ENCODE results near the gene HBD.
A peak's percentile ranks its signal among the peaks of the same experiment; 100 is the strongest.

Gene HBD

DNA sequence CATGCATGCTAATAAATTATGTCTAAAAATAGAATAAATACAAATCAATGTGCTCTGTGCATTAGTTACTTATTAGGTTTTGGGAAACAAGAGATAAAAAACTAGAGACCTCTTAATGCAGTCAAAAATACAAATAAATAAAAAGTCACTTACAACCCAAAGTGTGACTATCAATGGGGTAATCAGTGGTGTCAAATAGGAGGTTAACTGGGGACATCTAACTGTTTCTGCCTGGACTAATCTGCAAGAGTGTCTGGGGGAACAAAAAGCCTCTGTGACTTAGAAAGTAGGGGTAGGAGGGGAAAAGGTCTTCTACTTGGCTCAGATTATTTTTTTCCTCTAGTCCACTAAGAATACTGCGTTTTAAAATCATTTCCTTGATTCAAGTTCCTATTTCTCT lies 6.6 kb downstream of the HBD start:
- no peak for DNase-seq (ENCODE audit: low read depth)
- no peak overlapping the region for H3K4me3 ChIP-seq (ENCODE audit: low read length)
- TF ChIP-seq, protein P1, sequence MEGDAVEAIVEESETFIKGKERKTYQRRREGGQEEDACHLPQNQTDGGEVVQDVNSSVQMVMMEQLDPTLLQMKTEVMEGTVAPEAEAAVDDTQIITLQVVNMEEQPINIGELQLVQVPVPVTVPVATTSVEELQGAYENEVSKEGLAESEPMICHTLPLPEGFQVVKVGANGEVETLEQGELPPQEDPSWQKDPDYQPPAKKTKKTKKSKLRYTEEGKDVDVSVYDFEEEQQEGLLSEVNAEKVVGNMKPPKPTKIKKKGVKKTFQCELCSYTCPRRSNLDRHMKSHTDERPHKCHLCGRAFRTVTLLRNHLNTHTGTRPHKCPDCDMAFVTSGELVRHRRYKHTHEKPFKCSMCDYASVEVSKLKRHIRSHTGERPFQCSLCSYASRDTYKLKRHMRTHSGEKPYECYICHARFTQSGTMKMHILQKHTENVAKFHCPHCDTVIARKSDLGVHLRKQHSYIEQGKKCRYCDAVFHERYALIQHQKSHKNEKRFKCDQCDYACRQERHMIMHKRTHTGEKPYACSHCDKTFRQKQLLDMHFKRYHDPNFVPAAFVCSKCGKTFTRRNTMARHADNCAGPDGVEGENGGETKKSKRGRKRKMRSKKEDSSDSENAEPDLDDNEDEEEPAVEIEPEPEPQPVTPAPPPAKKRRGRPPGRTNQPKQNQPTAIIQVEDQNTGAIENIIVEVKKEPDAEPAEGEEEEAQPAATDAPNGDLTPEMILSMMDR (IDR thresholded peaks at IDR 0.05; ENCODE audit: insufficient read depth, low read depth, low read length, missing control alignments): no peak

GRCh38 chr11:5226732-5227310 lies 7.5 kb downstream of the HBD start, which contains the start of gene HBB:
Gene HBB (minus strand): TSS chr11:5227071. CDS start chr11:5227021, 50 bp downstream.
- no peak within 1 kb of the TSS for H3K4me3 ChIP-seq (ENCODE audit: low read length)
- TF ChIP-seq, protein P1 (IDR thresholded peaks at IDR 0.05; ENCODE audit: insufficient read depth, low read depth, low read length, missing control alignments): no peak
- peak; percentile 14 for DNase-seq (ENCODE audit: low read depth)

DNA sequence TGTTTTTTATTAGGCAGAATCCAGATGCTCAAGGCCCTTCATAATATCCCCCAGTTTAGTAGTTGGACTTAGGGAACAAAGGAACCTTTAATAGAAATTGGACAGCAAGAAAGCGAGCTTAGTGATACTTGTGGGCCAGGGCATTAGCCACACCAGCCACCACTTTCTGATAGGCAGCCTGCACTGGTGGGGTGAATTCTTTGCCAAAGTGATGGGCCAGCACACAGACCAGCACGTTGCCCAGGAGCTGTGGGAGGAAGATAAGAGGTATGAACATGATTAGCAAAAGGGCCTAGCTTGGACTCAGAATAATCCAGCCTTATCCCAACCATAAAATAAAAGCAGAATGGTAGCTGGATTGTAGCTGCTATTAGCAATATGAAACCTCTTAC lies 8.8 kb downstream of the HBD start:
- no peak for DNase-seq (ENCODE audit: low read depth)
- H3K4me3 ChIP-seq (ENCODE audit: low read length): no peak overlapping the region
- TF ChIP-seq, protein P1 (IDR thresholded peaks at IDR 0.05; ENCODE audit: insufficient read depth, low read depth, low read length, missing control alignments): no peak

- TF ChIP-seq, protein P1 (IDR thresholded peaks at IDR 0.05; ENCODE audit: insufficient read depth, low read depth, low read length, missing control alignments): no peak
- no peak for DNase-seq (ENCODE audit: low read depth)
- H3K4me3 ChIP-seq (ENCODE audit: low read length): no peak overlapping the region
Measured at GRCh38 chr11:5224538-5225479, 9.5 kb downstream of the HBD start.

DNA sequence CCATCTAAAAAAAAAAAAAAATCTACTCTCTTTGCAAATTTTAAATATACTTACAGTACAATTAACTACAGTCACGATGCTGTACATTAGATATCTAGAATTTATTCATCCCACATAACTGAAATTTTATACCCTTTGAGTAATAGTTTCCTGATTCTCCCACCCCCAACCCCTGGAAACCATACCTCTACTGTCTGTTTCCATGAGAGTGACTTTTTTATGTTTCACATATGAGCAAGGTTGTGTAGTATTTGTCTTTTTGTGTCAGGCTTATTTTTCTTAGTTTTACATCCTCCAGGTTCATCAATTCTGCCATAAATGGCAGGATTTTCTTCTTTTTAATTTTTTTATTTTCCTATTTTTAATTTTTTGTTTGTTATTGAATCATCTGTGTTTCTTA lies 10.6 kb downstream of the HBD start:
- TF ChIP-seq, protein P1 (IDR thresholded peaks at IDR 0.05; ENCODE audit: insufficient read depth, low read depth, low read length, missing control alignments): no peak
- DNase-seq (ENCODE audit: low read depth): no peak
- H3K4me3 ChIP-seq (ENCODE audit: low read length): no peak overlapping the region

- no peak for DNase-seq (ENCODE audit: low read depth)
- TF ChIP-seq, protein P1 (IDR thresholded peaks at IDR 0.05; ENCODE audit: insufficient read depth, low read depth, low read length, missing control alignments): no peak
Measured at GRCh38 chr11:5223146-5223545, 11.1 kb downstream of the HBD start.

More at GRCh38 chr11:5223146-5223545, 11.1 kb downstream of the HBD start:
- no peak overlapping the region for H3K4me3 ChIP-seq (ENCODE audit: low read length)

All from epithelial cell of esophagus (primary cell).